ENCODE data around the gene POLG.

POLG gene

GRCh38 chr15:89315375-89315929 is 19.2 kb downstream of the POLG start:
- no peak overlapping the region for H3K4me3 ChIP-seq (ENCODE audit: low read depth, low read length)
- TF ChIP-seq CTCF (IDR thresholded peaks at IDR 0.05; ENCODE audit: borderline replicate concordance, insufficient read depth, low read depth, low read length): no peak

GRCh38 chr15:89309993-89310392 is 24.6 kb downstream of the POLG start:
- no peak for TF ChIP-seq CTCF (IDR thresholded peaks at IDR 0.05; ENCODE audit: borderline replicate concordance, insufficient read depth, low read depth, low read length)
- no peak overlapping the region for H3K4me3 ChIP-seq (ENCODE audit: low read depth, low read length)

- no peak for TF ChIP-seq CTCF (IDR thresholded peaks at IDR 0.05; ENCODE audit: borderline replicate concordance, insufficient read depth, low read depth, low read length)
Observed at GRCh38 chr15:89308236-89308635, 26.4 kb downstream of the POLG start.

GRCh38 chr15:89307791-89308190 is 26.8 kb downstream of the POLG start:
- no peak for TF ChIP-seq CTCF (IDR thresholded peaks at IDR 0.05; ENCODE audit: borderline replicate concordance, insufficient read depth, low read depth, low read length)
- H3K4me3 ChIP-seq (ENCODE audit: low read depth, low read length): no peak overlapping the region

More at GRCh38 chr15:89308236-89308635, 26.4 kb downstream of the POLG start:
- H3K4me3 ChIP-seq (ENCODE audit: low read depth, low read length): no peak overlapping the region

- TF ChIP-seq CTCF (IDR thresholded peaks at IDR 0.05; ENCODE audit: borderline replicate concordance, insufficient read depth, low read depth, low read length): no peak
Observed at GRCh38 chr15:89307046-89307587, 27.5 kb downstream of the POLG start.

GRCh38 chr15:89305395-89305794 is 29.2 kb downstream of the POLG start:
- TF ChIP-seq CTCF (IDR thresholded peaks at IDR 0.05; ENCODE audit: borderline replicate concordance, insufficient read depth, low read depth, low read length): no peak
- H3K4me3 ChIP-seq (ENCODE audit: low read depth, low read length): no peak overlapping the region

More at GRCh38 chr15:89307046-89307587, 27.5 kb downstream of the POLG start:
- no peak overlapping the region for H3K4me3 ChIP-seq (ENCODE audit: low read depth, low read length)

- TF ChIP-seq CTCF (IDR thresholded peaks at IDR 0.05; ENCODE audit: borderline replicate concordance, insufficient read depth, low read depth, low read length): no peak
Observed at GRCh38 chr15:89303986-89304385, 30.6 kb downstream of the POLG start.

More at GRCh38 chr15:89303986-89304385, 30.6 kb downstream of the POLG start:
- no peak overlapping the region for H3K4me3 ChIP-seq (ENCODE audit: low read depth, low read length)

All from GM12875 (cell line).